ACC112 (cell line): Measurements from ENCODE around the gene FIG4.

Experiments
- H2AFZ ChIP-seq: fragments of 200-600 bp; sonication (generic); one replicate; pipeline ENCODE4 v1.6.0; 2017; ENCODE audit warnings: antibody characterized with exemption, low read length; ENCODE audit not compliant: unreplicated experiment
- H3K27ac ChIP-seq: fragments of 200-600 bp; sonication (generic); 2 replicates; pipeline ENCODE4 v1.5.1; 2014; ENCODE audit warnings: low read depth, mild to moderate bottlenecking, antibody characterized with exemption, low read length, moderate library complexity
- H3K27me3 ChIP-seq: fragments of 200-600 bp; sonication (generic); 2 replicates; pipeline ENCODE4 v1.6.1; 2014; ENCODE audit warnings: mild to moderate bottlenecking, antibody characterized with exemption, low read length, moderate library complexity, mixed read lengths; ENCODE audit not compliant: insufficient read depth
- H3K36me3 ChIP-seq: fragments of 200-600 bp; sonication (generic); 2 replicates; pipeline ENCODE4 v1.6.1; 2016; ENCODE audit warnings: mild to moderate bottlenecking, antibody characterized with exemption, low read length, moderate library complexity, mixed read lengths; ENCODE audit not compliant: insufficient read depth
- H3K4me1 ChIP-seq: fragments of 200-600 bp; sonication (generic); one replicate; pipeline ENCODE4 v1.6.1; 2016; ENCODE audit warnings: low read length, mixed read lengths; ENCODE audit not compliant: insufficient read depth, unreplicated experiment, control insufficient read depth
- H3K4me3 ChIP-seq: fragments of 200-600 bp; sonication (generic); 2 replicates; pipeline ENCODE4 v1.5.1; 2014; ENCODE audit warnings: mild to moderate bottlenecking, low read depth, low read length
- H3K79me2 ChIP-seq: fragments of 200-600 bp; sonication (generic); one replicate; pipeline ENCODE4 v1.6.0; 2016; ENCODE audit warnings: low read length; ENCODE audit not compliant: control insufficient read depth, unreplicated experiment, insufficient read depth

The FIG4 gene

DNA sequence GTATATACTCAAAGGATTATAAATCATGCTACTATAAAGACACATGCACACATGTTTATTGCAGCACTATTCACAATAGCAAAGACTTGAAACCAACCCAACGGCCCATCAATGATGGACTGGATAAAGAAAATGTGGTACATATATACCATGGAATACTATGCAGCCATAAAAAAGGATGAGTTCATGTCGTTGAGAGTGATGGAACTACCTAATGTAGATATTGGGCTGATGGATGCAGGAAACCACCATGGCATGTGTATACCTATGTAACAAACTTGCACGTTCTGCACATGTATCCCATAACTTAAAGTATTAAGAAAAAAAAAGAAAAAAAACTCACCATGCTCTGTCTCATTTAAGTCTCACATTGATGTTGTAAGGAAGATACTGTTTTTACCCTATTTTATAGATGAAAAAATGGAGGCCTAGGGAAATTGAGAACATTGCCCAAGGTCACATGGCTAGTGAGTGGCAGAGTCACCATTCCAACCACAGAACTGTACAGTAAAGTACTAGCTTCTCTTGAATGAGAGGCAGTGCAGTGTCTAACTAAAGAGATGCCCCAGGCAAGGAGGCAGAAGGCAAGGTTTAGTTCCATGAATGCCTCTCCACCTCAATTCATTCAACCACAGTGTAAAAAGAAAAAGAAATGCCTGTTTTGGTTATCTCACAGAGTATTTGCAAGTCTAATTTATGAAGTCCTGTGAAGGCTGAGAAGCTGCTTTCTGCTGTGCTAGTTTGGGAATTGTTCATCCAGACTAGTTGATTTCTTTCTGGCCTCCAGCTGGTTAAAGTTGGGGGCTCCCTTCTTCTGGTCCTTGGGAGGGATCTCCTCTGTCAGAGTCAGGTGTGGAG lies 68.2 kb downstream of the FIG4 start:
- H3K4me1 ChIP-seq: peaks cover 18% of the 10 kb centered on the region
- no peak overlapping the region for H3K4me3 ChIP-seq
- H3K27ac ChIP-seq: no peak overlapping the region
- H3K27me3 ChIP-seq: no peaks in the 10 kb centered on the region
- H3K36me3 ChIP-seq: no peaks in the 10 kb centered on the region
- no peaks in the 10 kb centered on the region for H3K79me2 ChIP-seq
- no peak overlapping the region for H2AFZ ChIP-seq

DNA sequence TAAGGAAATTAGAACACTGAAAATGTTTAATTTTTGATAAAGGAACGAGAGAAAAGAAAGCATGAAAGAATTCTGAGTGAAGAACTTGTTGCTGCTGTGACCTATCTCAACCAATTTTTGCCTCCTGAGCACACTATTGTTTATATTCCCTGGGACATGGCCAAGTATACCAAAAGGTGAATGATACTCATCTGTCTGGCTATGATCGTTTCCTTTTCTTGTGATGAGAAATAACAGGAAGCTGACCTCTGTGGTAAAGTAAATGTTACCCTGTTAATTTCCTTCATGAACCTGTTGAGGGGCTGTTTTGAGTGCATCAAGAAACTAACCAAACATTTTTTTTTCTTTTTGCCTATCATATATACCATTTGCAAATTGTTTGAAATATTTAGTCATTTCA lies 69.1 kb downstream of the FIG4 start:
- Histone ChIP-seq H3K36me3 (no peaks in the 10 kb centered on the region), H3K4me3 (no peak overlapping the region), H3K27me3 (no peaks in the 10 kb centered on the region), H3K27ac (no peak overlapping the region), H3K79me2 (no peaks in the 10 kb centered on the region), H3K4me1 (peaks cover 18% of the 10 kb centered on the region), H2AFZ (no peak overlapping the region)

DNA sequence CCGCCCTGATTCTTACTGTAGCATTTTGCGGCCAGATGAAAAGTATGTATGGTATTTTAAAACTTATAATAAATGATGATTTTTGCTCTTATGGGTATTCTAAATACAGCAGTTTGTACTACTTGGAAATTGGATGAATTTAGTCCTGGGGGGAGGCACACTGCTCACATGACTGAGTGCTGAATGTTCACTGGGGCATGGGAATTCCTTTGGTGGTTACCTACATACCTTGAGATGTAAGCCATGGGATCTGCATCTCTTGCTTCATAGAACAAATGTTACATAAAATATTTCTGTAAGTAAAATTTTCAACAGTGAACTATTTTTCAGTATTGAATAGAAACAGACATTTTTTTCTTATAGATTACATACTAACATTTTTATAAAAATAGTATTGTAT lies 71.1 kb downstream of the FIG4 start:
- no peak overlapping the region for H3K27ac ChIP-seq
- no peak overlapping the region for H3K4me3 ChIP-seq
- H3K27me3 ChIP-seq: no peaks in the 10 kb centered on the region
- peaks cover 18% of the 10 kb centered on the region for H3K4me1 ChIP-seq
- no peaks in the 10 kb centered on the region for H3K79me2 ChIP-seq
- no peak overlapping the region for H2AFZ ChIP-seq
- H3K36me3 ChIP-seq: no peaks in the 10 kb centered on the region

DNA sequence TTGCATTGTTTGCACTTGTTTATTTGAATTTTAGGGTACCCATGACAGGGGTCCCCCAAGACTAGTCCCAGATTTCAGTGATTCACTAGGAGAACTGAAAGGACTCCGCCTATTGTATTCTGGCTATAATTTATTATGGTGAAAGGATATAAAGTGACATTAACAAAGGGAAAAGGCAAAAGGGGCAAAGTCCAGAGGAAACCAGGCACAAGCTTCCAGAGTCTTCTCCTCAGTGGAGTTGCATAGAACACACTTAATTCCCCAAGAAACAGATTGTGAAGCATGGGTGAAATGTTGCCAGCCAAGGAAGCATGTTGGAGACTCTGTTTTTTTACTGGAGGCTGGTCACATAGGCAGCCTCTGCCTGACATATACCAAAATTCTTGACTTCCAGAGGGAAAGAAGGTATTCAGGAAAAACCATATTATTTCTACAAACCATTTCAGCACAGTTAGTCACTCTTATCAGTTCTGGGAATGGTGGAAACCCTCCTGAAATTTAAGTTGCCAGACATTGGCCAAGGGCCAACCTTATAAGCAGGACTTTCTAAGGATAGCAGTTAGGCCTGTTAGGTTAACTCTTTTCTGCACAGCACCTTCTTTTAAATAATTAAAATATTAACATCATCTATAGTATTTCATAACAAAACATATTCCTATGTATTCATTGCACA lies 71.8 kb downstream of the FIG4 start:
- Histone ChIP-seq H3K79me2 (no peaks in the 10 kb centered on the region), H3K27ac (no peak overlapping the region), H3K4me3 (no peak overlapping the region), H3K36me3 (no peaks in the 10 kb centered on the region), H3K4me1 (peaks cover 20% of the 10 kb centered on the region), H3K27me3 (no peaks in the 10 kb centered on the region), H2AFZ (no peak overlapping the region)

DNA sequence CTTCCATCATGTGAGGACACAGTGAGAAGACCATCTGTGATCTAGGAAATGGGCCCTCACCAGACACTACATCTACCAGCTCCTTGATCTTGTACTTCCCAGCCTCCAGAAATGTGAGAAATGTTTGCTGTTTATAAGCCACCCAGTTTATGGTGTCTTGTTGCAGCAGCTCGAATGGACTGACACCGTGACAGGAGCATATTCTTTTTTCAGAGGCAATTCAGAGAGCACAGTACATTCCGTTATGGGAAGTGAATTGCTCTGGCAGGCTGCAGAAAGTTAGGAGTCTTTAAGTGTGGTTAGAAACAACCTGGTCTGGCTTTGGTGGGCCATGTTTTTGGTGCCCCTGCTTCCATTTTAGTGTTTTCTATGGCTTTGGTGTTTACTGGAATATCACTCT lies 75.1 kb downstream of the FIG4 start:
- no peaks in the 10 kb centered on the region for H3K36me3 ChIP-seq
- H2AFZ ChIP-seq: no peak overlapping the region
- no peaks in the 10 kb centered on the region for H3K27me3 ChIP-seq
- no peaks in the 10 kb centered on the region for H3K79me2 ChIP-seq
- no peak overlapping the region for H3K4me3 ChIP-seq
- no peak overlapping the region for H3K27ac ChIP-seq
- peaks cover 20% of the 10 kb centered on the region for H3K4me1 ChIP-seq

DNA sequence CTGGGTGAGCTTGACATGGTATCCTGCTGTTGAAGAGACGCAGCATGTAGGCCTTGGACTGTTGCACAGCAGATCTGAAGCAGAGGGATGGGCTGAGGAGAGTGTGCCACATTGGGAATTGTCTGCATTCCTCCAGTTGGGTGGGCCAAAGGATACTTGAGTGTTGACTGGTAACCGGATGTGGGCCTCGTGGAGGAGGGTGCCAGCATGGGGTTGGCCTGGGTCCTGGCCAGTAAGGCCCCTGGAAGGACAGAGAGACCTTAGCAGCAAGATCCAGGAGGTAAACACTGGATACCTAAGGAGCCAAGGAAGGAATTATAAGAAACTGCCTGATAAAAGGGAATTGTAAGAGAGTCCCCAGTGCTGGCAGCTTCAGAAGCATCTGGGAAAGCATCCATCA lies 76.9 kb downstream of the FIG4 start:
- Histone ChIP-seq H3K4me3 (no peak overlapping the region), H2AFZ (no peak overlapping the region), H3K27ac (peak overlapping the region; percentile 60), H3K4me1 (peaks cover 28% of the 10 kb centered on the region), H3K36me3 (no peaks in the 10 kb centered on the region), H3K79me2 (no peaks in the 10 kb centered on the region), H3K27me3 (no peaks in the 10 kb centered on the region)

DNA sequence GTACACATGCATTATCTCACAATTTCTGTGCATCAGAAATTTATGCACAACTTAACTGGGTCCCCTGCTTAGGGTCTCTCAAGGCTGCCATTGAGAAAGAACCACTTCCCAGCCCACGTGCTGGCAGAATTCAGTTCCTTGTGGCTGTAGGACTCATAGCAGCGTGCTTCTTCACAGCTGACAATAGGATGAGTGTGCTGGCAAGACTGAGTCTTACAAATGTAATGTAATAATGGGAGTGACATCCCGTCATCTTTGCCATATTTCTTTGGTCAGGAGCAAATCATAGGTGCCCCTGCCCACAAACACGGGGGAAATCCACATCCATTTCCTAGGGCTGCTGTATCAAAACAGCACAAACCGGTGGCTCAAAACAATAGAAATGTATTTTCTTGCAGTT lies 77.4 kb downstream of the FIG4 start:
- H3K36me3 ChIP-seq: no peaks in the 10 kb centered on the region
- H3K4me1 ChIP-seq: peaks cover 32% of the 10 kb centered on the region
- no peak overlapping the region for H3K4me3 ChIP-seq
- peak overlapping the region; percentile 60 for H3K27ac ChIP-seq
- H2AFZ ChIP-seq: peak overlapping the region; percentile 0
- H3K27me3 ChIP-seq: no peaks in the 10 kb centered on the region
- no peaks in the 10 kb centered on the region for H3K79me2 ChIP-seq

DNA sequence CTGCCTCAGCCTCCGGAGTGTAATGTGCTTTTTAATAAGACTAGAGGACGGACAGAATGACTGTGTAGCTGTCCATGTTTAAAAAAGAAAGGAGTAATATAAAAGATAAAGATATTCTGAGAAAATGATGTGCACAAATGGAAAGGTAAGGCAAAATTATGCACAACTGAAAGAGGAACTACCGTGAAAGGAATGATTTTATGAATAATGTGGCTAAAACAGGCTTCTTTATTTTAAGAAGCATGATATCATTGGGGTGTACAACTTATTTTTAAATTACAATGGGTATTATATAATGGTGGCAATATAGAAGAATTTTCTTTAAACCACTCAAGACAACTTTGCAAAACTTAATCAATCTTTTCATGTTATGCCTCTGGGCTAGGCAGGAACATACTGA lies 78.1 kb downstream of the FIG4 start:
- no peak overlapping the region for H3K27ac ChIP-seq
- H3K36me3 ChIP-seq: no peaks in the 10 kb centered on the region
- H2AFZ ChIP-seq: no peak overlapping the region
- no peaks in the 10 kb centered on the region for H3K79me2 ChIP-seq
- peaks cover 33% of the 10 kb centered on the region for H3K4me1 ChIP-seq
- H3K27me3 ChIP-seq: no peaks in the 10 kb centered on the region
- H3K4me3 ChIP-seq: no peak overlapping the region

DNA sequence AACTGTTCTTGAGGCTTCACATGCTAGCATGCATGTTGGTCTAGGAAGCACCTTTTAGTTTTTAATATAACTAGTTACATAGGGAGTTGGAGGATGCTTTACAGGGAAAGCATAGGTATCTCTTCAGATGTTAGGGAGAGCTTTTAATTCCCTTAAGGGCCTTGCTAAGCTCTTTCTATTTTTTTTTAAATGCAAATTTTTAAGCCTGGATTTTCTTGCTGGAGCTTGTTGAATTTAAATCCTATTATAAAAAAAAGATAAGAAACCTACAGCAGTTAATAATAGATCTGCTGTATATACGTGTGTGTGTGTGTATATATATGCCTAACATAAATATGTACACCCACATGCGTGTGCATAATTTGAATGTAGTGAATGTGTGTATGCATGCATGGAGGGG lies 79.0 kb downstream of the FIG4 start:
- H3K27ac ChIP-seq: no peak overlapping the region
- H2AFZ ChIP-seq: no peak overlapping the region
- peaks cover 33% of the 10 kb centered on the region for H3K4me1 ChIP-seq
- no peak overlapping the region for H3K4me3 ChIP-seq
- no peaks in the 10 kb centered on the region for H3K79me2 ChIP-seq
- H3K36me3 ChIP-seq: no peaks in the 10 kb centered on the region
- no peaks in the 10 kb centered on the region for H3K27me3 ChIP-seq

DNA sequence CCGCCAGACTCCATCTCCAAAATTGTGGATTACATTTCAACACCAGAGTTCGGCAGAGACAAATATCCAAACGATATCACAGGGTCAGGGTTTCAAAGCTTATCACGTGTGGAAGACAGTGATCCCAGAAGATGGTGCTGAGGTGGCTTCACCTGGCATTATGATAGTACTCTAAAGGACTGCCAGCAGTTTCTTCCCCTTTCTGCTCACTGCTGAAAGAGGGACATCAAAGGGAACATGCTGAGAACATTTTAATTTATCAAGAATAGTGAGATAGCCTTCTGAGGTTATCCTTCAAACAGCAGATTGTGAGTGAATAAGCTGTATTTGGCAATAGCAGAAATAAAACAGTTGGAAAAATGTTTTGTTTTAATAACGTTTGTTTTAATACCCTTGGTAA lies 79.7 kb downstream of the FIG4 start:
- Histone ChIP-seq H2AFZ (no peak overlapping the region), H3K4me1 (peaks cover 33% of the 10 kb centered on the region), H3K27me3 (no peaks in the 10 kb centered on the region), H3K36me3 (no peaks in the 10 kb centered on the region), H3K4me3 (no peak overlapping the region), H3K79me2 (no peaks in the 10 kb centered on the region), H3K27ac (no peak overlapping the region)
